Iris pigment epithelial cell (primary cell): ENCODE data around the gene KSR2.
A peak's percentile ranks its signal among the peaks of the same experiment; 100 is the strongest.

ENCODE experiments used
- DNase-seq: peaks from one replicate; pipeline ENCODE4 v3.0.0-alpha.2; 2011; ENCODE audit warnings: low read depth

Gene KSR2

GRCh38 chr12:117494833-117495655, 473.7 kb downstream of the KSR2 start:
- no peak for DNase-seq

- no peak for DNase-seq
Measured at GRCh38 chr12:117491711-117492110, 477.1 kb downstream of the KSR2 start.

GRCh38 chr12:117490130-117490529, 478.7 kb downstream of the KSR2 start:
- DNase-seq, result no peak

- DNase-seq, result no peak
Measured at GRCh38 chr12:117489671-117490070, 479.1 kb downstream of the KSR2 start.

- DNase-seq, result peak; percentile 10
Measured at GRCh38 chr12:117486840-117487659, 481.7 kb downstream of the KSR2 start.

GRCh38 chr12:117485984-117486839, 482.6 kb downstream of the KSR2 start:
- DNase-seq, result no peak

GRCh38 chr12:117484901-117485300, 483.9 kb downstream of the KSR2 start:
- DNase-seq, result no peak

DNA sequence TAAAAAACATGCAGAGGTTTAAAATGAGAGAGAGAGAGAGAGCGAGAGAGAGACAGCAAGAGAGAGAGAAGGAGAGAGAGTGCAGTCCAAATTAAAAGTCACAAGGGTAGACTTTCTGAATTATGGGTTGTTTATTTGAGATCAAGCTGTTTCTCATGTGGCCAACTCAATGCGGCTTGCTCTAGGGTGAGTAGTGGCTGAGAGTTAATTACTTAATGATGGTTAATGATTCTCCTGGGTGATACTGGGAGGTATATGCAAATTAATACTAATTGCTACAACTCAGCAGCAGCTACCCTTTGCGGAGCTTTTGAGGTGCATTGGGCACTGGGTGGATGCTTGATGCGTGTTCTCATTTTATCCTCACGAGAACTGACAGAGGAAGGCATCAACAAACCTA, 485.3 kb downstream of the KSR2 start:
- no peak for DNase-seq

- DNase-seq, result no peak
Measured at GRCh38 chr12:117481470-117481869, 487.3 kb downstream of the KSR2 start.

DNA sequence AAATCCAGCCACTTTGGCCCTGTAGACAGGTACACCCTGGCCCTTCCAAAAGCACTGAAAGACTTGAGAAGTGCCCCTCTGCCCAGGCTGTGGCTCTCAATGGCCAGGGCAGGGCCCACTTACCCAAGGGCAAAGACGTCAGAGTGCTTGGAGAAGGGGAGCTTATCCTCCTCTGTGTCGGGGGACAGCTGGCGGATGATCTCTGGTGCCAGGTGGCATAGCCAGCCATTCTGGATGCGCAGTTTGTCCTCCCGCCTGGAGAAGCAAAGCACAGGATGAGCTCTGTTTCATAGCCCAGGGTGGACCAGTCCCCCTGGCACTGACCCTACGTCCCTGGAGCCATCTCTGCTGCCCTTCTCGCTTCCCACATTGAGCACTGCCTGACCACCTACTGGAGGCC, 492.4 kb downstream of the KSR2 start:
- DNase-seq, result no peak

DNA sequence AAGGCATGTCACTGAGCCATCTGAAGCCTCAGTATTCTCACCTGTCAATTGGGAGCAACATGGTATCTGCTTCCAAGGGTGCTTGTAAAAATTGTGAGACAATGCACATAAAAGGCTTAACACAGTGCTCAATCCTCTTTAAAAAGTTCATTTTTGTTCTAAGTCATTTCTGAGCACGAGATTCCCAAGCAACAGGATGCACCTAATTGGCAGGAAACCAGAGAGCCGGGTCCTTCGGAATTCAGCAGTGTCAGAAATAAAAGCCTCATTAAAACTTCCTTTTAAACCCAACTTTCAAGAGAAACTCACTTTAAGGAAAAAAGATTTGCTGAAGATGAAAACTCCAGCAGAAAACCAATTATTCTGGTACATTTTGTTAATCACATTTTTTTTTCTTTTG, 494.9 kb downstream of the KSR2 start:
- DNase-seq, result no peak

DNA sequence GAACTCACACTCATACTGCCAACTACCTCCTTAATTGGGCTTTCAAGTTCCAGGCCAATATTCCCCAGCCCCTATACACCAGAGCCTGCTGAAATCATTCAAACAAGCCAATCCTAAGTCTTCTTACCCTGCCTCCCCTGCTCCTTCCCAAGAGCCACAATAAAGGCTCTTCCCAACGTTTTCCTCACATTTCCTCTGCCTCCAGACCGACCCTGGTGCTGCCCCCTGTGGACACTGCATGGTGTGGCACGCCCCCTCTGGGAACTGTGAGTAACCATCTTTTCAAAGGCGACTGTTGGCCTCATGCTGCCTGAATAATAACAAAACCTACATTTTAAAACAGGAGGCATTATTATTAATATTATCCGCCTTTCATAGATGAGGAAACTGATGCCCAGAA, 495.8 kb downstream of the KSR2 start:
- DNase-seq, result no peak

- no peak for DNase-seq
Measured at GRCh38 chr12:117470804-117471203, 498.0 kb downstream of the KSR2 start.

DNA sequence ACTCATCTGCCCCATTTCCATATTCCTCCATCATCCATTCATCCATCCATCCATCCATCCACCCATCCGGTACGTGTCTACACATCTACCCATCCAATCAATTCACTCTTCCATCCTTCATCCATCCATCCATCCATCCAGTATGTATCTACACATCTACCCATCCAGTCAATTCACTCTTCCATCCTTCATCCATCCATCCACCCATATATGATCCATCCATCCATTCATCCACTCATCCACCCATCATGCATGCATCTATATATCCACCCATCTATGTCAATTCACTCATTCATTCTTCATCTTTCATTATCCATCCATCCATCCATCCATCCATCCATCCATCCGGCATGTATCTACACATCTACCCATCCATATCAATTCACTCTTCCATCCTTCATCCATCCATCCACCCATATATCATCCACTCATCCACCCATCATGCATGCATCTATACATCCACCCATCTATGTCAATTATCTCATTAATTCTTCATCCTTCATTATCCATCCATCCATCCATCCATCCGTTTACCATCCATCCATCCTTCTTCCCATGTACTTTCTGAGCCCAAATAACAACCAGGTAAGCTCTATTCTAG, 498.8 kb downstream of the KSR2 start:
- DNase-seq, result no peak

GRCh38 chr12:117468016-117468415, 500.8 kb downstream of the KSR2 start:
- DNase-seq, result no peak

DNA sequence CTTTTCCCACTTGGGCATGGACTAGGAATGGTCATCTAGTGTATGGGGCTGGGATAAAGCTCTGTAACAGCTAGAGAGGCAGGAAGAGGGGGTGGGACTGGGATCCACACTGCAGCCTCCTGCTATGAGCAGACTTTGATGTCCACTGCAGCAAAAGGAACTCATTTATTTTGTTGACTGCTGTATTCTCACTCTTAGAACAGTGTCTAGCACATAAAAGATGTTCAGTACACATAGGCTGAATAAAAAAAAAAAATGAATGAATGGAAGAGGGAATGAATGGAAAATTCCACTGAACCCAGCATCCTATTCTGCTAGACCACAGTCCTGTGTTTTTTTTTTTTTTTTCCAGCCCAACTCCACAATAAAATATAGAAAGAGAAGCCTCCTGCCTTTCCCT, 501.2 kb downstream of the KSR2 start:
- DNase-seq, result no peak

GRCh38 chr12:117466677-117467362, 502.0 kb downstream of the KSR2 start:
- DNase-seq, result no peak

- DNase-seq, result no peak
Measured at GRCh38 chr12:117461732-117462131, 507.1 kb downstream of the KSR2 start.

DNA sequence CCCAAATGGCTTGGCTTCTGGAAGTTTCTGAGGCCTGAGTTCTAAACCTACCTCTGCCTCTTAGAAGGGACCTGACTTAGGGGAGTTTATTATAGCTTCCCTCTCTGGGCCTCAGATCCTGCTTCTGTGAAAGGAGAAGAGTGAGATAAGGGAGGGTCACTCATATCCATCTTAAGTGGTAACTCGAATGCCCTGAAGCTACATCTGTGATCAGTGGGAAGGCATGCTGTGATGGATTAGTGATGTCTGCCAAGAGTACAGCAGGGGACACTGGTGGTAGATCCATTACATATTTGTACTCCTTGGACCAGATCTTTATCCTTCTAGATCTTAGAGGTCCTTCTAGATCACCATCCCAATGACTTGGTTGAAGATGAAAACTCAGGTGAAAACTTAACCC, 509.6 kb downstream of the KSR2 start:
- DNase-seq, result no peak

DNA sequence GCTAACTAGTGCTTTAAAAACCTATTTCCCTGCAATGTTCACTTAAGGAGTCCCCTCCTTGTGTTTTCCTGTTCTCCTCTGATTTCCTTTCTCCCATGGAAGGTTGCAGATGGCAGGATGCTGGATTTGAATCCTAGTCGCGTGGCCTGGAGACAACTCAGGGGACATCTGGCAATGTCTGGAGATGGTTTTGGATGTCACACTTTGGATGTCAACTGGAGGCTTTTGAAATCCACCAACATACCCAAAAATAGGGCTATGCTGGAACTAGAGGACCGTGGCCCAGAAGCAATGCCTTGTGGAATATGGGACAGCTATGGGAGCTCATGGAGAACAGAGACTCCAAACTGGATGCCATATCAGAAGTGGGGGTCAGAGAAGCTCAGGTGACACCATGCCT, 511.6 kb downstream of the KSR2 start:
- no peak for DNase-seq

DNA sequence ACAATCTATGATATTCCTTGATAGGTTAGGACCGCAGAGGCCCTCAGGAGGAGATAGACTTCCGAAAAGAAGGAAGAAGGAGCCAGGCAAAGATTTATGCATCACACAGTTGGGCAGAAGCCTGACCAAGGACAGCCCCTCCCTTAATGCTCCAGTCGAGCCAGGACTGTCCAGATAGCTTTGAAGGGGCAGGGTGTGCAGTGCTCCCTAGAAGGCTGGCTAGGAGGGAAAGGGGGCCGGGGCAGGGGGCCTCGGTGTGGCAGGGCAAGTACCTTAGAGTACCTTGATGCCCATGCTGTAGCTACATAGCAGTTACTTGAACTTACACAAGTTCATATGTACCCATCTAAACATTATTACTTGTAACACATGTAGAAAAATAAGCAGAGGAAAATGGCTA, 512.7 kb downstream of the KSR2 start:
- no peak for DNase-seq
